ENCODE data around the gene ZFHX3. TPM values are rescaled to one million over a fixed set of nuclear protein-coding genes. Genes with fewer than 3 reads are reported as not detected.

ZFHX3 gene
- total RNA-seq, 4 donors from 2014 or later: 9.1 to 34.0 (median 12.0) TPM

GRCh38 chr16:73054498-73054812, 6.5 kb upstream of the ZFHX3 start:
- DNase-seq: no peak
- intact Hi-C loops (cut with DNase I; ENCODE audit: low total_unique reads): no loop called here
- Histone ChIP-seq H3K27ac (peak overlapping the region; percentile 99), H3K4me3 (no peak overlapping the region), H3K9me3 (no peaks in the 10 kb centered on the region), H3K4me1 (peaks cover 8 to 11% of the 10 kb centered on the region in 2 donors), H3K36me3 (no peaks in the 10 kb centered on the region), H3K27me3 (no peaks in the 10 kb centered on the region)
- TF ChIP-seq POLR2A (IDR thresholded peaks at IDR 0.05) (no peak), CTCF (IDR thresholded peaks at IDR 0.05) (no peak)

- H3K27me3 ChIP-seq: no peaks in the 10 kb centered on the region
- H3K27ac ChIP-seq: peak overlapping the region; percentile 99
- intact Hi-C loops (cut with DNase I; ENCODE audit: low total_unique reads): no loop called here
- TF ChIP-seq POLR2A (IDR thresholded peaks at IDR 0.05): no peak
- no peak for TF ChIP-seq CTCF (IDR thresholded peaks at IDR 0.05)
- no peaks in the 10 kb centered on the region for H3K36me3 ChIP-seq
- no peak for DNase-seq
- H3K4me1 ChIP-seq: peaks cover 11 to 12% of the 10 kb centered on the region in 2 donors
- H3K9me3 ChIP-seq: no peaks in the 10 kb centered on the region
- no peak overlapping the region for H3K4me3 ChIP-seq
These were observed 6.2 kb upstream of the ZFHX3 start for GRCh38 chr16:73054125-73054484.

- Histone ChIP-seq H3K9me3 (no peaks in the 10 kb centered on the region), H3K36me3 (no peaks in the 10 kb centered on the region), H3K4me3 (no peak overlapping the region), H3K4me1 (peaks cover 14 to 17% of the 10 kb centered on the region in 2 donors), H3K27me3 (no peaks in the 10 kb centered on the region), H3K27ac (peak overlapping the region; percentile 99)
- DNase-seq: no peak
- TF ChIP-seq CTCF (IDR thresholded peaks at IDR 0.05) (no peak), POLR2A (IDR thresholded peaks at IDR 0.05) (no peak)
- intact Hi-C loops (cut with DNase I; ENCODE audit: low total_unique reads): no loop called here
These were observed 5.6 kb upstream of the ZFHX3 start for GRCh38 chr16:73053364-73054124.

GRCh38 chr16:73053038-73053363, 5.1 kb upstream of the ZFHX3 start:
- Histone ChIP-seq H3K9me3 (no peaks in the 10 kb centered on the region), H3K36me3 (no peaks in the 10 kb centered on the region), H3K27me3 (no peaks in the 10 kb centered on the region), H3K4me3 (no peak overlapping the region), H3K27ac (peak overlapping the region; percentile 99), H3K4me1 (peaks cover 14 to 17% of the 10 kb centered on the region in 2 donors)
- no peak for DNase-seq
- TF ChIP-seq POLR2A (IDR thresholded peaks at IDR 0.05) (no peak), CTCF (IDR thresholded peaks at IDR 0.05) (no peak)
- intact Hi-C loops (cut with DNase I; ENCODE audit: low total_unique reads): no loop called here

DNA sequence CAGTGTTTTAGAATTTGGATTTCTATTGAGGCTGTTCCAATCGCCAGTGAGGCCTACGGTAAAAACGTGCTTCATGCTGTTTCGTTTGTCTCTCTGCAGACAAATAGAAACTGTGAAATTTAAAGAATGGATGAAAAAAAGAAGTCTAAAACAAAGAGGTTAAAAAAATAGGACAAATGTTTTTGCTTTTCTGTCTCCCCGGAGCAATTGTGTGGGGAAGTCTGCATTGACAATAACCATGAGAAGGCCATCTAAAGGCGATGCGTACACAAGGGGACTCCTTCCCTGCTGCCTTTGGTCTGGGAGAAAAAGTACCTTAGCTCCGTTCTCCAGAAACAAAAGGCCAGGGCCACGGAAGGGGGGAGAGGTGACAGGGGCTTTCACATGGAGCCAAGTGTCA, 4.6 kb upstream of the ZFHX3 start:
- Histone ChIP-seq H3K4me3 (no peak overlapping the region), H3K27me3 (no peaks in the 10 kb centered on the region), H3K4me1 (peaks cover 14 to 17% of the 10 kb centered on the region in 2 donors), H3K9me3 (no peaks in the 10 kb centered on the region), H3K36me3 (no peaks in the 10 kb centered on the region), H3K27ac (peak overlapping the region; percentile 99)
- no peak for DNase-seq
- intact Hi-C loops (cut with DNase I; ENCODE audit: low total_unique reads): no loop called here
- TF ChIP-seq CTCF (IDR thresholded peaks at IDR 0.05) (no peak), POLR2A (IDR thresholded peaks at IDR 0.05) (no peak)

Measured in uterus (tissue), 4 donors.